Measurements from ENCODE around the gene CACNA1B.

DNA sequence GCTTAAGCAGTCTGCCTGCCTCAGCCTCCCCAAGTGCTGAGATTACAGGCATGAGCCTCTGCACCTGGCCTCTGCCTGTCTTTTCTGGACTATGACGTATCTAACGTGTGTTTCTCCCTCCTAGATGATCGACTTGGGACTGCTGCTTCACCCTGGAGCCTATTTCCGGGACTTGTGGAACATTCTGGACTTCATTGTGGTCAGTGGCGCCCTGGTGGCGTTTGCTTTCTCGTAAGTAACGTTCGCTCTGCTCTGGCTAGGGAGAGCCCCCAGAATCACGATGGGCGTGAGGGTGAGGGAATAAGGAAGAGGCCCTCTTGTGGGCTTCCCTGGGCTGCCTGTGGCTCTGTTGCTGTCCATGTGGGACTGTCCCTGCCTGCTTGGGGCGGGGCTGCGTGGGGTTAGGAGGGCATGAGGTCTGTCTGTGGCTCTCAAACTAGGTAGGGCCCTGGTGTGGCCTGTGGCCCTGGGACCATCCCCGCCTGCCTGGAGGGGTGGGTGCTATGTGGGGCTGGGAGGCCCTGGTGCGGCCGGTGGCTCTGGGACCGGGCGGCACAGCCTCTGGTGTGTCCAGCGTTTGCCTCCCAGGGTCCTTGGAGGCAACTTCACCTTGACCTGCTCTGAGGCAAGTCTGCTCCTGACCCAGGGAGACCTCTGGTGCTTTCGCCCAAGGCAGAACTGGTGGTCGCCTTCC is 171.7 kb downstream of the CACNA1B start:
- TF ChIP-seq, protein P1, sequence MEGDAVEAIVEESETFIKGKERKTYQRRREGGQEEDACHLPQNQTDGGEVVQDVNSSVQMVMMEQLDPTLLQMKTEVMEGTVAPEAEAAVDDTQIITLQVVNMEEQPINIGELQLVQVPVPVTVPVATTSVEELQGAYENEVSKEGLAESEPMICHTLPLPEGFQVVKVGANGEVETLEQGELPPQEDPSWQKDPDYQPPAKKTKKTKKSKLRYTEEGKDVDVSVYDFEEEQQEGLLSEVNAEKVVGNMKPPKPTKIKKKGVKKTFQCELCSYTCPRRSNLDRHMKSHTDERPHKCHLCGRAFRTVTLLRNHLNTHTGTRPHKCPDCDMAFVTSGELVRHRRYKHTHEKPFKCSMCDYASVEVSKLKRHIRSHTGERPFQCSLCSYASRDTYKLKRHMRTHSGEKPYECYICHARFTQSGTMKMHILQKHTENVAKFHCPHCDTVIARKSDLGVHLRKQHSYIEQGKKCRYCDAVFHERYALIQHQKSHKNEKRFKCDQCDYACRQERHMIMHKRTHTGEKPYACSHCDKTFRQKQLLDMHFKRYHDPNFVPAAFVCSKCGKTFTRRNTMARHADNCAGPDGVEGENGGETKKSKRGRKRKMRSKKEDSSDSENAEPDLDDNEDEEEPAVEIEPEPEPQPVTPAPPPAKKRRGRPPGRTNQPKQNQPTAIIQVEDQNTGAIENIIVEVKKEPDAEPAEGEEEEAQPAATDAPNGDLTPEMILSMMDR (IDR thresholded peaks at IDR 0.05) = no peak
- no peak for TF ChIP-seq POLR2A (IDR thresholded peaks at IDR 0.05)
